OCI-LY1 (cell line): ENCODE measurements around the gene MKI67.
A peak's percentile ranks its signal among the peaks of the same experiment; 100 is the strongest.

Source experiments
- H2AFZ ChIP-seq: fragments of 200-600 bp; sonication (generic), shearing (Covaris generic); 2 replicates; pipeline ENCODE4 v1.6.0; 2014; ENCODE audit warnings: antibody characterized with exemption, mild to moderate bottlenecking, low read length
- H3F3A ChIP-seq: fragments of 200-600 bp; sonication (generic), shearing (Covaris generic); 2 replicates; pipeline ENCODE4 v1.6.0; 2014; ENCODE audit warnings: mild to moderate bottlenecking, antibody characterized with exemption, low read length, moderate library complexity; ENCODE audit not compliant: insufficient read depth
- H3K27ac ChIP-seq: fragments of 200-600 bp; sonication (generic); 2 replicates; pipeline ENCODE4 v1.5.1; 2014; ENCODE audit warnings: low read length, mixed run types, mild to moderate bottlenecking, low read depth; ENCODE audit not compliant: poor library complexity, severe bottlenecking
- H3K27me3 ChIP-seq: fragments of 200-600 bp; sonication (generic); 2 replicates; pipeline ENCODE4 v1.6.0; 2014; ENCODE audit warnings: antibody characterized with exemption, mild to moderate bottlenecking, low read length, moderate library complexity; ENCODE audit not compliant: insufficient read depth
- H3K36me3 ChIP-seq: fragments of 200-600 bp; sonication (generic); 2 replicates; pipeline ENCODE4 v1.6.1; 2014; ENCODE audit warnings: mild to moderate bottlenecking, antibody characterized with exemption, low read length, moderate library complexity, mixed read lengths; ENCODE audit not compliant: insufficient read depth
- H3K4me1 ChIP-seq: fragments of 200-600 bp; sonication (generic); 2 replicates; pipeline ENCODE4 v1.5.1; 2014; ENCODE audit warnings: mild to moderate bottlenecking, low read length, moderate library complexity; ENCODE audit not compliant: insufficient read depth, severe bottlenecking
- H3K4me2 ChIP-seq: fragments of 200-600 bp; sonication (generic), shearing (Covaris generic); 2 replicates; pipeline ENCODE4 v1.6.1; 2014; ENCODE audit warnings: low read length
- H3K4me3 ChIP-seq: fragments of 200-600 bp; sonication (generic); 2 replicates; pipeline ENCODE4 v1.5.1; 2014; ENCODE audit warnings: low read length, low read depth, mild to moderate bottlenecking, mixed read lengths; ENCODE audit not compliant: poor library complexity, severe bottlenecking
- H3K79me2 ChIP-seq: fragments of 200-600 bp; shearing (Covaris generic); 2 replicates; pipeline ENCODE4 v1.6.1; 2016; ENCODE audit warnings: mixed run types, low read length, mixed read lengths; ENCODE audit not compliant: insufficient read depth
- H3K9ac ChIP-seq: fragments of 200-600 bp; sonication (generic), shearing (Covaris generic); 2 replicates; pipeline ENCODE4 v1.6.1; 2014; ENCODE audit warnings: mild to moderate bottlenecking, low read length, mixed read lengths
- H3K9me2 ChIP-seq: fragments of 200-600 bp; sonication (generic), shearing (Covaris generic); 2 replicates; pipeline ENCODE4 v1.6.1; 2014; ENCODE audit warnings: low read depth, mild to moderate bottlenecking, low read length, mixed read lengths
- H3K9me3 ChIP-seq: fragments of 200-600 bp; shearing (Covaris generic); 2 replicates; pipeline ENCODE4 v1.6.1; 2014; ENCODE audit warnings: low read length, mixed read lengths
- H4K20me1 ChIP-seq: fragments of 200-600 bp; sonication (generic), shearing (Covaris generic); 2 replicates; pipeline ENCODE4 v1.6.0; 2016; ENCODE audit warnings: mild to moderate bottlenecking, low read length; ENCODE audit not compliant: insufficient read depth
- EZH2 ChIP-seq: fragments of 200-600 bp; sonication (generic), shearing (Covaris generic); IDR thresholded peaks from 2 replicates; pipeline ENCODE4 v1.8.0; 2017; ENCODE audit warnings: borderline replicate concordance, mixed run types, mild to moderate bottlenecking, antibody characterized with exemption, low read length, moderate library complexity, mixed read lengths
- TF ChIP-seq, protein P1 (sequence below): fragments of 200-600 bp; sonication (generic), shearing (Covaris generic); IDR thresholded peaks from 2 replicates; pipeline ENCODE4 v1.5.1; 2017; ENCODE audit warnings: mild to moderate bottlenecking, antibody characterized with exemption, low read length, moderate library complexity, mixed read lengths

Gene MKI67

DNA sequence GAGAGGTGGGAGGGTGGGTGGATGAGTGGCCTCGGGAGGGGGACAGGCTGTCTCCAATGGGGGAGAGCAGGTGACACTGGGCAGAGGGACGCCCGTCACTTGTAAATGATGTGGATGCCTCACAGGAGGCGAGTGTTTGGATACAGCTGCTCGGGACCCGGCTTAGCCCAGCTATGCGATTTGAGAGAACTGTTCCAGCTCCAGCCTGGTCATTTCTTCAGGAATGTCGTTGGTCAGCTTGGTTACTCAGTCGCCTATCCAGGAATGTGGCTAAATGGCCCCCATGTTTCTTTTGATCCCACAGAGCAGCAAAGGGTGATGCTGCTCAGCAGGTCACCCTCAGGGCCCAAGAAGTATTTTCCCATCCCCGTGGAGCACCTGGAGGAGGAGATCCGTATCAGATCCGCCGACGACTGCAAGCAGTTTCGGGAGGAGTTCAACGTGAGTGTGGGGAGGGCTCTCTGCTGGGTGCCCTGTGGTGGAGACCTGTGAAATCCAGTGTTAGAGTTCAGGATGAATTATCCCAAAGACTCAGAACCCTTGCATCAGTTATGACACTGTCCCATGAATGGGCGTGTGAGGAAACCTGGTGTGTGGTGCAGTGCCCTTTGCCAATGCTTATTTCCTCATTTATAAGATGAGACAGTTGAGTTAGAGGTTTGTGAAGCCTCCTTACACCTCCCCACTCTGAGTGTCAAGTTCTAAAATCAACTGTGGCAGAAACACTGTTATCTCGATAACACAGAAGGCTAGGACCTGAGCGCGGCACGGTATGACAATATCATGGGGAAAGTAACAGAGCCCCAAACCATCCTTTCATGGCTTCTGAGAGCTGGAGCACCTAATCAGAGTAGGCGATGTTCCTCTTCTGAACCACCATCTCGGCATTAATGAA is 76.8 kb downstream of the MKI67 start:
- peaks cover 36% of the 10 kb centered on the region for H3K4me1 ChIP-seq
- peak overlapping the region; percentile 74; the same call in 1 of the 2 replicates for H3K9ac ChIP-seq
- H2AFZ ChIP-seq: no peak overlapping the region
- peak overlapping the region; percentile 76 for H3K27ac ChIP-seq
- H3K36me3 ChIP-seq: peaks cover 21% of the 10 kb centered on the region; the same call in 1 of the 2 replicates
- peak overlapping the region; percentile 94 for H3K4me2 ChIP-seq
- TF ChIP-seq EZH2: no peak
- TF ChIP-seq, protein P1, sequence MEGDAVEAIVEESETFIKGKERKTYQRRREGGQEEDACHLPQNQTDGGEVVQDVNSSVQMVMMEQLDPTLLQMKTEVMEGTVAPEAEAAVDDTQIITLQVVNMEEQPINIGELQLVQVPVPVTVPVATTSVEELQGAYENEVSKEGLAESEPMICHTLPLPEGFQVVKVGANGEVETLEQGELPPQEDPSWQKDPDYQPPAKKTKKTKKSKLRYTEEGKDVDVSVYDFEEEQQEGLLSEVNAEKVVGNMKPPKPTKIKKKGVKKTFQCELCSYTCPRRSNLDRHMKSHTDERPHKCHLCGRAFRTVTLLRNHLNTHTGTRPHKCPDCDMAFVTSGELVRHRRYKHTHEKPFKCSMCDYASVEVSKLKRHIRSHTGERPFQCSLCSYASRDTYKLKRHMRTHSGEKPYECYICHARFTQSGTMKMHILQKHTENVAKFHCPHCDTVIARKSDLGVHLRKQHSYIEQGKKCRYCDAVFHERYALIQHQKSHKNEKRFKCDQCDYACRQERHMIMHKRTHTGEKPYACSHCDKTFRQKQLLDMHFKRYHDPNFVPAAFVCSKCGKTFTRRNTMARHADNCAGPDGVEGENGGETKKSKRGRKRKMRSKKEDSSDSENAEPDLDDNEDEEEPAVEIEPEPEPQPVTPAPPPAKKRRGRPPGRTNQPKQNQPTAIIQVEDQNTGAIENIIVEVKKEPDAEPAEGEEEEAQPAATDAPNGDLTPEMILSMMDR: no peak
- H3K4me3 ChIP-seq: peak overlapping the region; percentile 79
- no peaks in the 10 kb centered on the region for H3K9me3 ChIP-seq
- H4K20me1 ChIP-seq: no peaks in the 10 kb centered on the region
- H3K79me2 ChIP-seq: no peaks in the 10 kb centered on the region
- H3K9me2 ChIP-seq: no peaks in the 10 kb centered on the region
- H3F3A ChIP-seq: no peaks in the 10 kb centered on the region
- H3K27me3 ChIP-seq: no peaks in the 10 kb centered on the region

GRCh38 chr10:128048819-128049210 is 77.4 kb downstream of the MKI67 start:
- Histone ChIP-seq H3K4me2 (peak overlapping the region; percentile 94), H4K20me1 (no peaks in the 10 kb centered on the region), H3K27ac (peak overlapping the region; percentile 76), H3K4me1 (peaks cover 36% of the 10 kb centered on the region), H3K9me3 (no peaks in the 10 kb centered on the region), H2AFZ (no peak overlapping the region), H3K79me2 (no peaks in the 10 kb centered on the region), H3K36me3 (peaks cover 21% of the 10 kb centered on the region; the same call in 1 of the 2 replicates), H3K4me3 (peak overlapping the region; percentile 79), H3K9me2 (no peaks in the 10 kb centered on the region), H3K9ac (peak overlapping the region; percentile 74), H3F3A (no peaks in the 10 kb centered on the region), H3K27me3 (no peaks in the 10 kb centered on the region)
- TF ChIP-seq, protein P1: no peak

- H3F3A ChIP-seq: no peaks in the 10 kb centered on the region
- H2AFZ ChIP-seq: 0 out of 2 replicates have a peak overlapping the region, but pooled peaks have one; percentile 5
- H3K36me3 ChIP-seq: peaks cover 18% of the 10 kb centered on the region; the same call in 1 of the 2 replicates
- no peak for TF ChIP-seq EZH2
- TF ChIP-seq, protein P1: no peak
- H3K4me1 ChIP-seq: peaks cover 36% of the 10 kb centered on the region
- H3K79me2 ChIP-seq: no peaks in the 10 kb centered on the region
- peak overlapping the region; percentile 79 for H3K4me3 ChIP-seq
- H4K20me1 ChIP-seq: no peaks in the 10 kb centered on the region
- peak overlapping the region; percentile 74 for H3K9ac ChIP-seq
- H3K4me2 ChIP-seq: peak overlapping the region; percentile 94
- no peaks in the 10 kb centered on the region for H3K9me3 ChIP-seq
- H3K9me2 ChIP-seq: no peaks in the 10 kb centered on the region
- H3K27ac ChIP-seq: peak overlapping the region; percentile 76
- H3K27me3 ChIP-seq: no peaks in the 10 kb centered on the region
These were observed 78.0 kb downstream of the MKI67 start for GRCh38 chr10:128047991-128048818.
